Tracheal epithelial cell (primary cell): ENCODE measurements around the gene UBAC1. TPM values are rescaled to one million over a fixed set of nuclear protein-coding genes. Genes with fewer than 3 reads are reported as not detected.

Experiments
- total RNA-seq: library from RNA; depleted of rRNA; stranded (reverse); fragments of >200 nt; gene quantifications from 2 replicates; pipeline ENCODE4 v1.2.1, GENCODE V29; 2014

UBAC1 gene, protein sequence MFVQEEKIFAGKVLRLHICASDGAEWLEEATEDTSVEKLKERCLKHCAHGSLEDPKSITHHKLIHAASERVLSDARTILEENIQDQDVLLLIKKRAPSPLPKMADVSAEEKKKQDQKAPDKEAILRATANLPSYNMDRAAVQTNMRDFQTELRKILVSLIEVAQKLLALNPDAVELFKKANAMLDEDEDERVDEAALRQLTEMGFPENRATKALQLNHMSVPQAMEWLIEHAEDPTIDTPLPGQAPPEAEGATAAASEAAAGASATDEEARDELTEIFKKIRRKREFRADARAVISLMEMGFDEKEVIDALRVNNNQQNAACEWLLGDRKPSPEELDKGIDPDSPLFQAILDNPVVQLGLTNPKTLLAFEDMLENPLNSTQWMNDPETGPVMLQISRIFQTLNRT
- 52.1 and 52.4 TPM in 2 replicates for total RNA-seq

DNA sequence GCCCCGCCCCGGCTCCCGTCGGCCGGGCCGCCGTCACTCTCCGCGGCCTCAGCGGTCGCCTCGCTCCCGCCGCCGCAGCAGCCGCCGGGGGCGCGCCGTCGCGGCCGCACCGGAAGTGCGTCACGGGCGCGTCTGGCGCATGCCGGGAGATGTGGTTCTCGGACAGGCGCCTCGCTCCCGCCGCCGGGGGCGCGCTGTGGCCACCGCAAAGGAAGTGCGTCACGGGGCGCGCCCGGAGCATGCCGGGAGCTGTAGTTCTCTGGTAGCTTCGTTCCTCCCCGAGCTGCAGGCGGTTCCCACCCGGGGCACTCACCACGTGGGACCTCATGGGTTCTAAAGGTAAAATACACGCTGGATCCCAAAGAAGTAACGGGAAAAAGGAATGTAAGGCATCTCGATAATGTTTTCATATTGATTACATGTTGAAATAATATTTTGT is at the start of gene UBAC1:
TSS of gene UBAC1 (minus strand) at position 97 of the 439 bp plus-strand sequence. CDS start 211 bp downstream, outside the sequence.

DNA sequence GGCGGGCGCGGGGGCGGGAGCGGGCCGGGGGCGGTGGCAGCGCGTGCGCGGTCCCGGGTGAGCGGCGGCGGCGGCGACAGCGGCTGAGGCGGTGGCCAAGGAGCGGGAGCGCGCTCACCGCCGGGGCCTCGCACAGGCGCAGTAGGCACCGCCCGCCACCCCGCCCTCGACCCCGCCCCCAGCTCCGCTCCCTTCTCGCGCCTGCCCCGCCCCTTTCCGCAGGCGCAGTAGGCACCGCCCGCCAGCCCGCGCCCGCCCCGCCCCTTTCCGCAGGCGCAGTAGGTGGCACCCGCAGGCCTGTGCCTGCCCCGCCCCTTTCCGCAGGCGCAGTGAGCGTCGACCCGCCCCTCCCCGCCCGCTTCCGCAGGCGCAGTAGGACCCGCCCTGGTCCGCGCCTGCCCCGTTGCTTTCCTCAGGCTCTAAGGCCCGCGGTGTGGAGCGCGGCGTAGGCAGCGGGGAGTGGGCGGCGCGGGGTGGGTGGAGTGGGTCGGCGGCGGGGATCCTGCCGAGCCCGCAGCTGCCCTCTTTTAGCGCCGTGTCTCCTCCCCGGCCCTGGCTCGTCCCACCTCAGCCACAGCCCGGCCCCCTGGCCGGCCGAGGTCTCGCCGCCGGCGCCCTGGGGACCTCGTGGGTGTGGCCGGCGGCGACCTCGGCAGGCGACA is 53.6 kb downstream of the UBAC1 start, which contains the start of gene CAMSAP1:
TSS of gene CAMSAP1 (minus strand) at position 116 of the 662 bp plus-strand sequence. CDS start 387 bp downstream, outside the sequence.

Other genes starting within 250 kb of the UBAC1 start
- 20.9 and 42.4 TPM in 2 replicates for gene CAMSAP1, start 53.8 kb downstream of the UBAC1 start, total RNA-seq
- 14.7 and 14.9 TPM in 2 replicates for gene NACC2, start 133.9 kb upstream of the UBAC1 start, total RNA-seq
- gene TMEM250, start 157.5 kb upstream of the UBAC1 start, total RNA-seq: 74.7 and 79.3 TPM in 2 replicates
- gene LHX3, start 243.8 kb upstream of the UBAC1 start, total RNA-seq: not detected in 2 replicates